ENCODE measurements around the gene TBCB. TPM values are rescaled to one million over a fixed set of nuclear protein-coding genes. Genes with fewer than 3 reads are reported as not detected.

Gene TBCB
- total RNA-seq, 4 donors from 2014 or later, result 57.4 to 122 (median 96.7) TPM

DNA sequence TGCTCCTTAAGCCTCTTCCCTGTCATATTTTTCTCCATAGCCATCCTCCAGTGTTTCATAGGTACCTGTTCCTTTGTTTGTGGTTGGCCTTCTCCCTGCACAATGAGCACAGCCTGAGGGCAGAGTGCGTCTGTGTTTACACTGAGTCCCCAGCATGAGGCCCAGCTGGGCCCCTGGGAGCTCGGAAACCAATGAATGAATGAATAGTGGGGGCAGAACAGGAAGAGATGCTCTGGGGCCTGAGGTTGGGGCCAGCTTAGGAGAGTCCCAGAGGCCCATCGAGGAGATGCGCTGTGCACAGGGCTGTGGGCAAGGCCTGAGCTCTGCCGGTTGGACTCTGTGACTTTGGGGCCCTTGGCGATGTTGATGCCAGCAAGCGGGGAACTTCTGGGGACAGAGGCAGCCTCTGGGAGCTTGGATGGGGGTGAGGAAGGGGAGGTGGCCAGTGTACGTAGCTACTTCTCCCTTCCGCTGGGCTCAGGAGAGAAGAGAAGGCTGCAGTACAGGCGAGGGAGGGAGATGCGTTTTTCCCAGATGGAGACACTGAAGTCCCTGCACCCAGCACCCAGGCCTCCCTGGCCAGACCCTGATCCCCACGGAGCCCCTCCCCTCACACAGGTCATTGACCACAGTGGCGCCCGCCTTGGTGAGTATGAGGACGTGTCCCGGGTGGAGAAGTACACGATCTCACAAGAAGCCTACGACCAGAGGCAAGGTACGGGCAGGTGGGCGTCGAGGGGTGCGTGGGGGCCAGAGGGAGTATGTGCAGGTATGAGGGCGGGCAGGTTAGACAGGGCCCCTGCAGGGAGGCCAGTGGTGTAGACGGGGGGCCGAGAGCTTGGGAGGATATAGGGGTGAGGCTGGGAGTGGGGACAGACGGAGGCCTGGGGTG lies 5.1 kb downstream of the TBCB start:
- Histone ChIP-seq H3K27me3 (no peaks in the 10 kb centered on the region), H3K9me3 (no peaks in the 10 kb centered on the region), H3K4me3 (no peak overlapping the region), H3K4me1 (peaks cover 9% of the 10 kb centered on the region in 2 donors), H3K36me3 (peaks cover 0 to 57% of the 10 kb centered on the region in 2 donors), H3K27ac (no peak overlapping the region)
- no peak for ATAC-seq
- TF ChIP-seq POLR2A (IDR thresholded peaks at IDR 0.05), result no peak
- TF ChIP-seq CTCF (IDR thresholded peaks at IDR 0.05 in 4 of 5, conservative IDR thresholded peaks at IDR 0.05 in 1 of 5), result no peak
- in situ Hi-C loops (cut with MboI; ENCODE audit: low sequenced_read_pairs in 4 of 4), result no loop called here
- intact Hi-C loops (cut with DNase I; ENCODE audit: low total_unique reads), result no loop called here
- DNase-seq, result no peak

- peaks cover 3 to 7% of the 10 kb centered on the region in 2 donors for H3K4me1 ChIP-seq
Measured at GRCh38 chr19:36120984-36121358, 5.7 kb downstream of the TBCB start.

DNA sequence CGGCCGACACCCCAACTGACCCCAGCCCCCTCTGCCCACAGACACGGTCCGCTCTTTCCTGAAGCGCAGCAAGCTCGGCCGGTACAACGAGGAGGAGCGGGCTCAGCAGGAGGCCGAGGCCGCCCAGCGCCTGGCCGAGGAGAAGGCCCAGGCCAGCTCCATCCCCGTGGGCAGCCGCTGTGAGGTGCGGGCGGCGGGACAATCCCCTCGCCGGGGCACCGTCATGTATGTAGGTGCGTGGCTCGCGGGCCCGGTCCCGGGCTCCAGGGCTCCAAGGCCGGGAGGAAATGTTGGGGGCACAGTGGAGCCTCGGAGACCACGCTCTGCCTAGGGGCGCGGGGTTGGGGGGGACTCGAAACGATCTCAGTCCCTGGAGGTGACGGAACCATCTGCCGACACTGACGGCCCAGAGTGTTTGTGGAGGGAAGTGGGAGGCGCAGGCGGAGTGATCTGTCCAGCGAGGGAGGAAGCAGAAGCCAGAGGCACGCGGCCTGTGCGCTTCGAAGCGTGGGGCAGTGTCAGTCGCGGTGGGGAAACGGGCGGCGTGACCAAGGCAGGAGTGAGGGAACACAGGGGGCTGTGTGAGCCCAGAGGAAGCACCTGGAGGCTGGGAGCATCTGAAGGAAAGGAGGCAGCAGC lies 6.3 kb downstream of the TBCB start:
- Histone ChIP-seq H3K36me3 (peaks cover 0 to 61% of the 10 kb centered on the region in 2 donors), H3K27ac (no peak overlapping the region), H3K4me3 (no peak overlapping the region), H3K4me1 (peaks cover 0 to 1% of the 10 kb centered on the region in 2 donors), H3K27me3 (no peaks in the 10 kb centered on the region), H3K9me3 (no peaks in the 10 kb centered on the region)
- DNase-seq (no peak), ATAC-seq (no peak)
- intact Hi-C loops (cut with DNase I; ENCODE audit: low total_unique reads) (no loop called here), in situ Hi-C loops (cut with MboI; ENCODE audit: low sequenced_read_pairs in 4 of 4) (no loop called here)
- TF ChIP-seq POLR2A (IDR thresholded peaks at IDR 0.05) (no peak), CTCF (IDR thresholded peaks at IDR 0.05 in 4 of 5, conservative IDR thresholded peaks at IDR 0.05 in 1 of 5) (no peak)

More at GRCh38 chr19:36120984-36121358, 5.7 kb downstream of the TBCB start:
- intact Hi-C loops (cut with DNase I; ENCODE audit: low total_unique reads), result no loop called here
- in situ Hi-C loops (cut with MboI; ENCODE audit: low sequenced_read_pairs in 4 of 4), result no loop called here
- no peaks in the 10 kb centered on the region for H3K27me3 ChIP-seq
- peaks cover 0 to 63% of the 10 kb centered on the region in 2 donors for H3K36me3 ChIP-seq
- H3K27ac ChIP-seq, result no peak overlapping the region
- no peaks in the 10 kb centered on the region for H3K9me3 ChIP-seq
- no peak for TF ChIP-seq POLR2A (IDR thresholded peaks at IDR 0.05)
- no peak for TF ChIP-seq CTCF (IDR thresholded peaks at IDR 0.05 in 4 of 5, conservative IDR thresholded peaks at IDR 0.05 in 1 of 5)
- ATAC-seq (no peak), DNase-seq (no peak)
- H3K4me3 ChIP-seq, result no peak overlapping the region

- H3K4me3 ChIP-seq, result no peak overlapping the region
- H3K4me1 ChIP-seq, result peaks cover 11 to 20% of the 10 kb centered on the region in 2 donors
- peaks cover 0 to 35% of the 10 kb centered on the region in 2 donors for H3K36me3 ChIP-seq
- no peak overlapping the region for H3K27ac ChIP-seq
- ATAC-seq (no peak), DNase-seq (no peak)
- no peaks in the 10 kb centered on the region for H3K9me3 ChIP-seq
- no peaks in the 10 kb centered on the region for H3K27me3 ChIP-seq
- TF ChIP-seq CTCF (IDR thresholded peaks at IDR 0.05 in 4 of 5, conservative IDR thresholded peaks at IDR 0.05 in 1 of 5) (no peak), POLR2A (IDR thresholded peaks at IDR 0.05) (no peak)
- in situ Hi-C loops (cut with MboI; ENCODE audit: low sequenced_read_pairs in 4 of 4), result loop anchor here in 2 of 4 donors (5.0 to 25.0 kb wide), 3 partner anchors 42 to 363 kb away; partner anchors contain the start of genes HSPB6 (in 1 of the 2) and PROSER3 (in 1 of the 2)
- intact Hi-C loops (cut with DNase I; ENCODE audit: low total_unique reads), result no loop called here
Measured at GRCh38 chr19:36125557-36125956, 10.3 kb downstream of the TBCB start.
